Measurements from ENCODE around the gene ELL2.

DNA sequence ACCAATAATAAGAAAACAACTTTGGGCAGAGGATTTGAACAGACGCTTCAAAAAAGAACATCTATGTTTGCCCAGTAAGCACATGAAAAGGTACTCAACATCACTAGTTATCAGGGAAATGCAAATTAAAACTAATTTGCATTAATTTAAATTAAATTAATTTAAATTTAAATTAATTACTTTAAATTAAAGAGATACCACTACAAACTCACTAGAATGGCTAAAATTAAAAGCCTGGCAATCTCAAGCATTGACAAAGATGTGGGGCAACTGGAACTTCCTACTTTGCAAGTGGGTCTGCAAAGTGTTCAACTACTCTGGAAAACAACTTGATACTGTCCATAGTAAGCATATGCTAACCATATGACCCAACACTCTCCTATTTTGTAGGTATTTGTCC lies 32.1 kb upstream of the ELL2 start:
- no peak for TF ChIP-seq POLR2AphosphoS5 (IDR thresholded peaks at IDR 0.05)
- TF ChIP-seq, protein P1, sequence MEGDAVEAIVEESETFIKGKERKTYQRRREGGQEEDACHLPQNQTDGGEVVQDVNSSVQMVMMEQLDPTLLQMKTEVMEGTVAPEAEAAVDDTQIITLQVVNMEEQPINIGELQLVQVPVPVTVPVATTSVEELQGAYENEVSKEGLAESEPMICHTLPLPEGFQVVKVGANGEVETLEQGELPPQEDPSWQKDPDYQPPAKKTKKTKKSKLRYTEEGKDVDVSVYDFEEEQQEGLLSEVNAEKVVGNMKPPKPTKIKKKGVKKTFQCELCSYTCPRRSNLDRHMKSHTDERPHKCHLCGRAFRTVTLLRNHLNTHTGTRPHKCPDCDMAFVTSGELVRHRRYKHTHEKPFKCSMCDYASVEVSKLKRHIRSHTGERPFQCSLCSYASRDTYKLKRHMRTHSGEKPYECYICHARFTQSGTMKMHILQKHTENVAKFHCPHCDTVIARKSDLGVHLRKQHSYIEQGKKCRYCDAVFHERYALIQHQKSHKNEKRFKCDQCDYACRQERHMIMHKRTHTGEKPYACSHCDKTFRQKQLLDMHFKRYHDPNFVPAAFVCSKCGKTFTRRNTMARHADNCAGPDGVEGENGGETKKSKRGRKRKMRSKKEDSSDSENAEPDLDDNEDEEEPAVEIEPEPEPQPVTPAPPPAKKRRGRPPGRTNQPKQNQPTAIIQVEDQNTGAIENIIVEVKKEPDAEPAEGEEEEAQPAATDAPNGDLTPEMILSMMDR (IDR thresholded peaks at IDR 0.05; ENCODE audit: poor library complexity, severe bottlenecking): no peak
- TF ChIP-seq TAF1 (IDR thresholded peaks at IDR 0.05; ENCODE audit: low read depth): no peak
- TF ChIP-seq REST (IDR thresholded peaks at IDR 0.05; ENCODE audit: borderline replicate concordance): no peak
- TF ChIP-seq EP300 (conservative IDR thresholded peaks at IDR 0.05; ENCODE audit: poor library complexity, severe bottlenecking): no peak
- no peak for TF ChIP-seq SMC3 (conservative IDR thresholded peaks at IDR 0.05; ENCODE audit: poor library complexity)
- no peak for TF ChIP-seq RAD21 (conservative IDR thresholded peaks at IDR 0.05)
- TF ChIP-seq MXI1 (conservative IDR thresholded peaks at IDR 0.05; ENCODE audit: poor library complexity, severe bottlenecking): no peak
- no peak for TF ChIP-seq EZH2 (IDR thresholded peaks at IDR 0.05; ENCODE audit: borderline replicate concordance, insufficient read depth, low read length, poor library complexity, severe bottlenecking)

All from neural cell (in vitro differentiated cells).